Fibroblast of villous mesenchyme (primary cell): ENCODE measurements around the gene MYH3. TPM values are rescaled to one million over a fixed set of nuclear protein-coding genes. Genes with fewer than 3 reads are reported as not detected.
"Not testable (repeated sequence)": the region's sequence is repeated elsewhere in the genome, so short reads cannot be mapped to it uniquely, and the experiment has no call there.

Experiments
- DNase-seq: peaks from one replicate; pipeline ENCODE4 v3.0.0-alpha.2; 2010; ENCODE audit warnings: low read depth
- H3K4me3 ChIP-seq: 2 replicates; pipeline ENCODE4 v1.5.1; 2011; ENCODE audit warnings: low read depth, mild to moderate bottlenecking, low read length
- total RNA-seq: library from RNA; depleted of rRNA; stranded (reverse); fragments of >200 nt; gene quantifications from 2 replicates; pipeline ENCODE4 v1.2.3, GENCODE V29; 2012
- TF ChIP-seq, protein P1 (sequence below): IDR thresholded peaks from 2 replicates; pipeline ENCODE4 v1.5.1; 2012; ENCODE audit warnings: low read depth, mild to moderate bottlenecking, low read length; ENCODE audit not compliant: insufficient read depth

MYH3 gene
- total RNA-seq: 0.43 and 0.97 TPM in 2 replicates

DNA sequence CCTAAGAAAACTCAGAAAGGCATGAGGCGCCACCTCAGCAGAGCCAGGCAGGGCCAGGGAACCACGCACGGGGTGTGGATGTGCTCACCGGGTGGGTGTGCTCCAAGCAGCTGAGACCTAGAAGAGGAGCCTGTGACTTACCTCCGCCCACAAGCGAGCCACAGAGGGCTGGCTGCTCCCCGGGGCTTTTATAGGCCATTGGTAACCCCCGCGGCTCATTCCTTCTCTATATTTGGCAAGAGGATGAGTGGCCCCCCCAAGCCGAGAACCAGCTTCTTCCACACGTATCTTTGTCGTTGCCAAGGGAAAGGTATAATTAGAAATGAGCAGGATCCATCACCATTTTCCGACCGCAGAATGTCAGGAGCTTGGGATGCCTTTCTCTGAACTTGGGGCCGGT, at the start of gene MYH3:
MYH3 (minus strand) TSS at position 162 of the 400 bp plus-strand sequence. CDS start 2,245 bp downstream, outside the sequence.
- TF ChIP-seq, protein P1, sequence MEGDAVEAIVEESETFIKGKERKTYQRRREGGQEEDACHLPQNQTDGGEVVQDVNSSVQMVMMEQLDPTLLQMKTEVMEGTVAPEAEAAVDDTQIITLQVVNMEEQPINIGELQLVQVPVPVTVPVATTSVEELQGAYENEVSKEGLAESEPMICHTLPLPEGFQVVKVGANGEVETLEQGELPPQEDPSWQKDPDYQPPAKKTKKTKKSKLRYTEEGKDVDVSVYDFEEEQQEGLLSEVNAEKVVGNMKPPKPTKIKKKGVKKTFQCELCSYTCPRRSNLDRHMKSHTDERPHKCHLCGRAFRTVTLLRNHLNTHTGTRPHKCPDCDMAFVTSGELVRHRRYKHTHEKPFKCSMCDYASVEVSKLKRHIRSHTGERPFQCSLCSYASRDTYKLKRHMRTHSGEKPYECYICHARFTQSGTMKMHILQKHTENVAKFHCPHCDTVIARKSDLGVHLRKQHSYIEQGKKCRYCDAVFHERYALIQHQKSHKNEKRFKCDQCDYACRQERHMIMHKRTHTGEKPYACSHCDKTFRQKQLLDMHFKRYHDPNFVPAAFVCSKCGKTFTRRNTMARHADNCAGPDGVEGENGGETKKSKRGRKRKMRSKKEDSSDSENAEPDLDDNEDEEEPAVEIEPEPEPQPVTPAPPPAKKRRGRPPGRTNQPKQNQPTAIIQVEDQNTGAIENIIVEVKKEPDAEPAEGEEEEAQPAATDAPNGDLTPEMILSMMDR: no peak
- DNase-seq: no peak
- H3K4me3 ChIP-seq: no peak within 1 kb of the TSS

DNA sequence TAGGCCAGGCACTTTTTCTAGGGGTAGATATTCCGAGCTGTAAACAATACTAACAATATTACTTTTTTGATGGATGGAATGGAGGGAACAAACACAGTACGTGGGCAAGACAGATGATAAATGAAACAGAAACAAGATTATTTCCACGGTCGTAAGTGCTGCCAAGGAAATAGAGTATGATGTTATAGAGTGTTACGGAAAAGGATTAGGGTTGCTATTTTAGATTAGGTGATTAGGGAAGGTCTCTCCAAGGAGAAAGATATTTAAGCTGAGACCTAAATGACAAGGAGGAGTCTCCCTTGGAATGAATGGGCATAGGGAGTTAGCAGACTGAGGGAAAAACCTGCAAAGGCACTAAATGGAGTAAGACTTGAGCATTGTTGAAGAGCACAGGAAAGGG, 48.6 kb upstream of the MYH3 start:
- no peak overlapping the region for H3K4me3 ChIP-seq
- no peak for DNase-seq
- TF ChIP-seq, protein P1: no peak

DNA sequence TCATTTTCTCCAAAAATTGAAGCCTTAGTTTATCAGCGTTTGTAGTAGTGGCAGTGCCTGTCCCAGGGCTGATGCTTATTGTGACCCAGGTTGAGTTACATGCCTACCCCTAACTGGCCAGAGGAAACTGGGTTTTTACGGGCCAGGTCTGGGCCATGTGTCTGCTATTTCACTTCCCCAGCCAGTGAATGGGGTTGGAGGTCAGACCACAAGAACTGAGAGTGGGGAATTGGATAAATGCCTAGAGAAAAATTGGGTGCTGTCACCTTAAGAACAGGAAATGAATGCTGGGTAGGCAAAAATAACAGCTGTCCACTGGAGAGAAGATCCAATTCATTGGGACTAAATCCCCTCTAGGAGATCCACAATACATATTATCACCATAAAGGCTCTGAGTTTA, 45.5 kb upstream of the MYH3 start:
- H3K4me3 ChIP-seq: no peak overlapping the region
- DNase-seq: peak; percentile 81
- TF ChIP-seq, protein P1: no peak

DNA sequence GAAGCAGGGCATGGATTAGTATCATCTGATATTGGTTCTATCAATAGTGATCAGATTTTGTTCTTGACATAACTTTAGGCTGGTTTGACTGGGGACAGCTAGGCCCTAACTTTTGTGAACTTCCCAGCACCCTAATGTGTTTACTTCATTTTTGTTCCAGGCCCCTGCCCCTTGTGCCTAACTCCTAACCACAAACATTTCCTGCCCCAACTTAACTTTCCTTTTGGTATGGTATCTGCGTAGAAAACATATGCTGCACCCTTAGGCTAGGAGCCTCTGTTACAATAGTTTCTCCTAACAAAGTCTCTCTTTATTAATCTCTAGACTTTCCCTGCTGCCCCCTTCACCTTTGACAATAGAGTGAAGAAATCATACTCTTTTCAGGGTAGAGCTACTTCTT, 42.7 kb upstream of the MYH3 start:
- no peak overlapping the region for H3K4me3 ChIP-seq
- peak; percentile 80 for DNase-seq
- TF ChIP-seq, protein P1: no peak

DNA sequence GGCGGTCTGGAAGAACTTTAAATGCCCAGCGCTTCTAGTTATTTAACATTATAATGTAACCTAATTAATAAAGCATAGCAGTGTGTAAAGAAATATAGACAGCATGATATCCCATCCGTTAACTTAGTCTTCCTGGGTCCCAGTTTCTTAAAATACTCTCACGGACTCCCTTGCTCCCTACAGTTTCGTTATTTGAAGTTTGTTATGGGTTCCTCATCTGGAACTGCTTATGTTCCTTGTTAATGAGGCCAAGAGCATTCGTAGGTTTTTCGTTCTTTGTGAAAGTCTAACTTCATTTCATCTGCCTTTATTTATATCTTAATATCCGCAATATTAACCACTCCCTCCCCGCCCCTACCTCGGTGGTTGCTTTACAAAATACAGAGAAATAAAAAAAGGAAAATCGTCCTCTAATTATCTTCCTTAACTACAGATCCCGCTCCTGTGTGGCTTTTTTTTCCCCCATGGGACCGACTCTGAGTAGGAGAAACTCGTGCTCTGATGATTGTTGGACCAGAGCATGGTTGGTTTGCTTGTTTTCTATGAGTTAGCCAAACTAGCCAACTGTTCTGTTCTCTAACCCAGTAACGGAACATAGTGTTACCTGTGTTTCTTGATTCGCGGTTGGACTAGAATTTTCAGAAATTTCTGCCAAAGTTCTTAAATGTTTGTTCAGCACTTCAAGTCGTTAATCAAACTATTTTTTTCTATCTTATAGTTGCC, 41.1 kb upstream of the MYH3 start:
- TF ChIP-seq, protein P1: no peak
- peak overlapping the region; percentile 92 for H3K4me3 ChIP-seq
- peak; percentile 53 for DNase-seq

DNA sequence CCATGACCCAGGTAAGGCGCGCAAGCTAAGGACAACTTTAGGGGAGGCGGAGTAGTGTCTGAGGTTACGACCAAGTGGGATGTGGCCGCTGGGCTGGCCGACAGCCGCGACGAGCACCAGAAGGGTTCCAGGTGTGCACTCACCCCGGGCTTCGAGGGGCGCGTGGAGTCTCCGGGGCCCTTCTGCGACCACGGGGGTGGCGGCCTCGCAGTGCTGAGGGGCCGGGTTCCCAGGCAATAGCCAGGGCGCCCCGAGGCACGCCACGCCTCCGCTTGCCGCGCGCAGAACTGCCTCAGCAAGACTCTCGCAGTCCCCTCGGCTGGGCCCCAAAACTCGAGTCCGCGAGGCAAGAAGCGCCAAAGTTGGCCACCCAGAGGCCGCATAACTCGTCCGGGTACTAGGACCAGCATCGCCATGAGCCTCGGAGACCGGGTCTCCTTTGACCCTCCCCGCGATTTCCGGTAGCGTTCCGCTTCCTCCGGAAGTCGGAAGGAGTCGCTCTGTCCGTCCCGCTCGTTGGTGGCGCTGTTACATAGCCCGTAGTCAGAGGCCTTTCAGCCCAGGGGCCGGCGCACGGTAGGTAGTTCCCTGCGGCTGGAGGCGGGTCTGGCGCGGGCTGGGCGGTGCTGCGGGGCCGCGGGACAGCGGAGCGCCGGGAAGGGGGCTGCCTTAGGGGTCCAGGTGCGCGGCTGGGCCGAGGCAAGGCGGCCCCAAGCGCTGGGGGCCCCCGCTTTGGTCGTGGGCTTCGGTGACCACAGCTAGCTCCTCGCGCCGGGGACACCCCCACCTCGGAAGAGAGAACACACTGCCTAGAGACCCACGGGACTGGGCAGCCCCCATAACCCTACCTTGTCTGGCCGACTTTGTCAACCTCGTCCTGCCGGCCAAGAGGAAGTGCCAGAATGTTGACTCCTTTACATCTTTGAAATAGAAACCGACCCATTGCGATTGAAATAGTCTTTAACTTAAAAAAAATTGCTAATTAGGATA, 40.3 kb upstream of the MYH3 start, which contains the start of the genes ADPRM and SCO1:
ADPRM (plus strand) TSS at position 503 of the 990 bp plus-strand sequence. CDS start 7,333 bp downstream, outside the sequence.
SCO1 (minus strand) TSS at position 442 of the 990 bp plus-strand sequence; CDS start at position 416, 26 bp downstream.
- H3K4me3 ChIP-seq: peak within 1 kb of the TSS; percentile 92
- peak; percentile 93 for DNase-seq
- TF ChIP-seq, protein P1: peak; percentile 47

DNA sequence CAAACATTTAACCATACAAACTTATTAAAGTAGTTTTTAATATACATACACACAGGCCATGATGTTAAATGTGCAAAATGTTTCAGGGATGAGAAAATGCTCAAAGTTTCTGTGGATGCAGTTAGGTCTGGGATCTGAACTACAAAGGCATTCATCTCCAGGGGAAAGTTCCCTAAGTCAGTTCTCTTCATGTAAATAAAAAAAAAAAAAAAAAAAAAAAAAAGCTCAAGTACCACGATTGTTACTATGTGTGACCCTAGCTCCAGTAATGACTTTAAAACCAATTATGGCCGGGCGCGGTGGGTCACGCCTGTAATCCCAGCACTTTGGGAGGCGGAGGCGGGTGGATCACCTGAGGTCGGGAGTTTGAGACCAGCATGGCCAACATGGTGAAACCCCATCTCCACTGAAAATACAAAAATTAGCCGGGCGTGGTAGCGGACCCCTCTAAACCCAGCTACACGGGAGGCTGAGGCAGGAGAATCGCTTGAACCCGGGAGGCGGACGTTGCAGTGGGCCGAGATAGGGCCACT, 38.8 kb upstream of the MYH3 start:
- DNase-seq: not testable (repeated sequence)
- peak overlapping the region; percentile 92 for H3K4me3 ChIP-seq
